ENCODE results near the gene RNF223. TPM values are rescaled to one million over a fixed set of nuclear protein-coding genes. Genes with fewer than 3 reads are reported as not detected.

RNF223 gene
- total RNA-seq, 1 experiment from 2014 or later: 0.08 TPM

DNA sequence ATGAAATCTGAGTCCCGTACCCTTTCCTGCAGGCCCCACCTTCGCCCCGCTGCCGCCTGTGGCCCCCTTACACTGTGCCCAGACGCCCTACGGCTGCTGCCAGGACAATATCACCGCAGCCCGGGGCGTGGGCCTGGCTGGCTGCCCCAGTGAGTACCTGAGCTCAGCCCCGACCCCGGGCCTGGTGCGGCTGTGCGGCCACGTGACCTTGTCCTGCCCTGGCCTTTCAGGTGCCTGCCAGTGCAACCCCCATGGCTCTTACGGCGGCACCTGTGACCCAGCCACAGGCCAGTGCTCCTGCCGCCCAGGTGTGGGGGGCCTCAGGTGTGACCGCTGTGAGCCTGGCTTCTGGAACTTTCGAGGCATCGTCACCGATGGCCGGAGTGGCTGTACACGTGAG, 29.0 kb downstream of the RNF223 start:
- Histone ChIP-seq H3K4me3 (ENCODE audit: low read depth in 2 of 2, low read length in 2 of 2) (no peak overlapping the region), H3K27ac (ENCODE audit: low read length) (no peak overlapping the region), H3K4me1 (ENCODE audit: control insufficient read depth, insufficient read depth, low read length) (peaks cover 1% of the 10 kb centered on the region; the same call in 1 of the 2 replicates), H3K9me3 (ENCODE audit: control insufficient read depth, insufficient read depth, low read depth, low read length) (no peaks in the 10 kb centered on the region), H3K27me3 (ENCODE audit: control insufficient read depth, insufficient read depth, low read length) (no peaks in the 10 kb centered on the region), H3K36me3 (ENCODE audit: control insufficient read depth, insufficient read depth, low read length) (no peaks in the 10 kb centered on the region)
- DNase-seq (ENCODE audit: low read depth, low spot score) (no peak), ATAC-seq (no peak)
- TF ChIP-seq SIN3A (IDR thresholded peaks at IDR 0.05; ENCODE audit: borderline replicate concordance, insufficient read depth, low read depth, low read length) (no peak), TCF7L2 (IDR thresholded peaks at IDR 0.05; ENCODE audit: low read depth, low read length) (no peak), POLR2AphosphoS5 (IDR thresholded peaks at IDR 0.05; ENCODE audit: low read depth, low read length) (no peak)
- TF ChIP-seq, protein P1, sequence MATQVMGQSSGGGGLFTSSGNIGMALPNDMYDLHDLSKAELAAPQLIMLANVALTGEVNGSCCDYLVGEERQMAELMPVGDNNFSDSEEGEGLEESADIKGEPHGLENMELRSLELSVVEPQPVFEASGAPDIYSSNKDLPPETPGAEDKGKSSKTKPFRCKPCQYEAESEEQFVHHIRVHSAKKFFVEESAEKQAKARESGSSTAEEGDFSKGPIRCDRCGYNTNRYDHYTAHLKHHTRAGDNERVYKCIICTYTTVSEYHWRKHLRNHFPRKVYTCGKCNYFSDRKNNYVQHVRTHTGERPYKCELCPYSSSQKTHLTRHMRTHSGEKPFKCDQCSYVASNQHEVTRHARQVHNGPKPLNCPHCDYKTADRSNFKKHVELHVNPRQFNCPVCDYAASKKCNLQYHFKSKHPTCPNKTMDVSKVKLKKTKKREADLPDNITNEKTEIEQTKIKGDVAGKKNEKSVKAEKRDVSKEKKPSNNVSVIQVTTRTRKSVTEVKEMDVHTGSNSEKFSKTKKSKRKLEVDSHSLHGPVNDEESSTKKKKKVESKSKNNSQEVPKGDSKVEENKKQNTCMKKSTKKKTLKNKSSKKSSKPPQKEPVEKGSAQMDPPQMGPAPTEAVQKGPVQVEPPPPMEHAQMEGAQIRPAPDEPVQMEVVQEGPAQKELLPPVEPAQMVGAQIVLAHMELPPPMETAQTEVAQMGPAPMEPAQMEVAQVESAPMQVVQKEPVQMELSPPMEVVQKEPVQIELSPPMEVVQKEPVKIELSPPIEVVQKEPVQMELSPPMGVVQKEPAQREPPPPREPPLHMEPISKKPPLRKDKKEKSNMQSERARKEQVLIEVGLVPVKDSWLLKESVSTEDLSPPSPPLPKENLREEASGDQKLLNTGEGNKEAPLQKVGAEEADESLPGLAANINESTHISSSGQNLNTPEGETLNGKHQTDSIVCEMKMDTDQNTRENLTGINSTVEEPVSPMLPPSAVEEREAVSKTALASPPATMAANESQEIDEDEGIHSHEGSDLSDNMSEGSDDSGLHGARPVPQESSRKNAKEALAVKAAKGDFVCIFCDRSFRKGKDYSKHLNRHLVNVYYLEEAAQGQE (IDR thresholded peaks at IDR 0.05; ENCODE audit: insufficient read depth in 1 of 2, low read depth in 2 of 2, low read length in 1 of 2): no peak
- TF ChIP-seq, protein P2, sequence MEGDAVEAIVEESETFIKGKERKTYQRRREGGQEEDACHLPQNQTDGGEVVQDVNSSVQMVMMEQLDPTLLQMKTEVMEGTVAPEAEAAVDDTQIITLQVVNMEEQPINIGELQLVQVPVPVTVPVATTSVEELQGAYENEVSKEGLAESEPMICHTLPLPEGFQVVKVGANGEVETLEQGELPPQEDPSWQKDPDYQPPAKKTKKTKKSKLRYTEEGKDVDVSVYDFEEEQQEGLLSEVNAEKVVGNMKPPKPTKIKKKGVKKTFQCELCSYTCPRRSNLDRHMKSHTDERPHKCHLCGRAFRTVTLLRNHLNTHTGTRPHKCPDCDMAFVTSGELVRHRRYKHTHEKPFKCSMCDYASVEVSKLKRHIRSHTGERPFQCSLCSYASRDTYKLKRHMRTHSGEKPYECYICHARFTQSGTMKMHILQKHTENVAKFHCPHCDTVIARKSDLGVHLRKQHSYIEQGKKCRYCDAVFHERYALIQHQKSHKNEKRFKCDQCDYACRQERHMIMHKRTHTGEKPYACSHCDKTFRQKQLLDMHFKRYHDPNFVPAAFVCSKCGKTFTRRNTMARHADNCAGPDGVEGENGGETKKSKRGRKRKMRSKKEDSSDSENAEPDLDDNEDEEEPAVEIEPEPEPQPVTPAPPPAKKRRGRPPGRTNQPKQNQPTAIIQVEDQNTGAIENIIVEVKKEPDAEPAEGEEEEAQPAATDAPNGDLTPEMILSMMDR (IDR thresholded peaks at IDR 0.05): no peak
- intact Hi-C loops (cut with micrococcal nuclease; ENCODE audit: unreplicated experiment) (no loop called here), in situ Hi-C loops (cut with HindIII; ENCODE audit: low pct_unique_long_range_greater_than_20kb, low sequenced_read_pairs) (no loop called here)
- CTCF ChIA-PET: no interaction called here
- no TSS peak for BruUV-seq (replicated peaks)
- POLR2A ChIA-PET: no interaction called here

DNA sequence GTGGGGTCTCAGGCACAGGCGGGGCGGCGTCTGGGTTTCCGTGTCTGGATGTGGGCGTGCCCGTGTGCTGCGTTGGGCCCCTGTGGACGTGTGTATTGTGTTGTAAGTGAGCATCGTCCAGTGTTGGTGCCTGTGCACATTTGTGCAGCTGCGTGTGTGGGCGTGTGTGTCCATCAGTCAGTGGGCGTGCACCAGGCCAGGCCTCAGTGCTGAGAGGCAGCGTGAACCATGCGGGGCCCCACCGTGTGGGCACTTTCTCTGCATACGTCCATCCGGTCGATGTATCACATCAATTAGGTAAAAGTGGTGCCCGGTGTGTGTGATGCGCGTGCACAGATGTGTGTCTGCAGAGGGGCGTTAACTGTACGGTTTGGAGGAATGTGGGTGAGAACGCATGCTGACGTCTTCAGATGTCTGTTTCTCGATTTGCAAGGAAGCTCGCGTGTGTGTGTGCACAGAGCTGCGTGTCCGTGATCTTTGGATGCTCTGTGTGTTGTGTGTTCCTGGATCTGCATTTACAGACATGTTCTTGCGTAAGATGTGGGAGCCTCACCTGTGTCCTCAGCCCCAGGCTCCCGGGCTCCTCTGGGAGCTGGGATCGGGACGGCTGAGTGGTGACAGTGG, 29.5 kb downstream of the RNF223 start:
- POLR2A ChIA-PET: no interaction called here

More for the DNA sequence above, 29.5 kb downstream of the RNF223 start:
- H3K27ac ChIP-seq (ENCODE audit: low read length): no peak overlapping the region
- H3K4me3 ChIP-seq (ENCODE audit: low read depth in 2 of 2, low read length in 2 of 2): no peak overlapping the region
- DNase-seq (ENCODE audit: low read depth, low spot score) (no peak), ATAC-seq (no peak)
- BruUV-seq (replicated peaks): no TSS peak
- TF ChIP-seq, protein P2 (IDR thresholded peaks at IDR 0.05): no peak
- TF ChIP-seq SIN3A (IDR thresholded peaks at IDR 0.05; ENCODE audit: borderline replicate concordance, insufficient read depth, low read depth, low read length): no peak
- TF ChIP-seq TCF7L2 (IDR thresholded peaks at IDR 0.05; ENCODE audit: low read depth, low read length): no peak
- intact Hi-C loops (cut with micrococcal nuclease; ENCODE audit: unreplicated experiment) (no loop called here), in situ Hi-C loops (cut with HindIII; ENCODE audit: low pct_unique_long_range_greater_than_20kb, low sequenced_read_pairs) (no loop called here)
- no peaks in the 10 kb centered on the region for H3K9me3 ChIP-seq (ENCODE audit: control insufficient read depth, insufficient read depth, low read depth, low read length)
- H3K27me3 ChIP-seq (ENCODE audit: control insufficient read depth, insufficient read depth, low read length): no peaks in the 10 kb centered on the region
- peaks cover 4% of the 10 kb centered on the region; the same call in 1 of the 2 replicates for H3K4me1 ChIP-seq (ENCODE audit: control insufficient read depth, insufficient read depth, low read length)
- CTCF ChIA-PET: no interaction called here
- H3K36me3 ChIP-seq (ENCODE audit: control insufficient read depth, insufficient read depth, low read length): no peaks in the 10 kb centered on the region

Data from Panc1 (cell line).